Endothelial cell of umbilical vein (primary cell): Measurements from ENCODE around the gene C1orf146.

Source experiments
- EZH2 ChIP-seq: IDR thresholded peaks from 2 replicates; pipeline ENCODE4 v1.6.1; 2012; ENCODE audit warnings: borderline replicate concordance, low read depth, mild to moderate bottlenecking, moderate library complexity, low read length, inconsistent platforms; ENCODE audit not compliant: severe bottlenecking
- POLR2A ChIP-seq: IDR thresholded peaks from 2 replicates; pipeline ENCODE4 v1.6.1; 2012; ENCODE audit warnings: low read depth, mild to moderate bottlenecking, control low read depth, low read length
- POLR2AphosphoS5 ChIP-seq: IDR thresholded peaks from 2 replicates; pipeline ENCODE4 v1.6.1; 2012; ENCODE audit warnings: low read depth, mild to moderate bottlenecking, control low read depth, low read length, moderate library complexity; ENCODE audit not compliant: insufficient read depth
- TF ChIP-seq, protein P1 (sequence below), 2 donors: IDR thresholded peaks; 1 replicate in 1 of 2; 2 replicates in 1 of 2; pipeline ENCODE4 v1.5.1; 2011; ENCODE audit warnings: low read length in 2 of 2, mild to moderate bottlenecking in 2 of 2, moderate library complexity in 2 of 2, control low read depth in 1 of 2, inconsistent platforms in 1 of 2, low read depth in 1 of 2; ENCODE audit not compliant: insufficient read depth in 1 of 2; ENCODE audit errors: extremely low read depth in 1 of 2
- TF ChIP-seq, protein P2 (sequence below): IDR thresholded peaks from 2 replicates; pipeline ENCODE4 v1.6.1; 2011; ENCODE audit not compliant: insufficient read depth, insufficient read length

DNA sequence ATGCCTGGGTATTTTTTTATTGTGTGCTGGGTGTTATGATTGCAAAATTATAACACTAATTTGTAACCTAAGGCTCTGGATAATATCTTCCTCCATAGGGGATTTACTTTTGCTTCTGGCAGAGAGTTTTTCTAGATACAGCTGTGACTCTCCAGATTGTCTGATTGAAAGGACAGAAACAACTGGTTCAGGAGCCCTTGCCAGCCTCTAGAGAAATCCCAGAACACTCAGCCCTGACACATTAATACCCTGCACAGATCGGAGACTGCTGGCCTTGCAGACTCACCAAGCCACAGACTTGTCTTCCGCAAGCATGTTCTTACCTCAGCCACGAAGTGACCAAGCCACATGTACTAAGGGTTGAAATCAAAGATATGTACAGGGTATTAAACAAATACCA lies 10.7 kb downstream of the C1orf146 start:
- TF ChIP-seq POLR2AphosphoS5, result no peak
- TF ChIP-seq, protein P1, sequence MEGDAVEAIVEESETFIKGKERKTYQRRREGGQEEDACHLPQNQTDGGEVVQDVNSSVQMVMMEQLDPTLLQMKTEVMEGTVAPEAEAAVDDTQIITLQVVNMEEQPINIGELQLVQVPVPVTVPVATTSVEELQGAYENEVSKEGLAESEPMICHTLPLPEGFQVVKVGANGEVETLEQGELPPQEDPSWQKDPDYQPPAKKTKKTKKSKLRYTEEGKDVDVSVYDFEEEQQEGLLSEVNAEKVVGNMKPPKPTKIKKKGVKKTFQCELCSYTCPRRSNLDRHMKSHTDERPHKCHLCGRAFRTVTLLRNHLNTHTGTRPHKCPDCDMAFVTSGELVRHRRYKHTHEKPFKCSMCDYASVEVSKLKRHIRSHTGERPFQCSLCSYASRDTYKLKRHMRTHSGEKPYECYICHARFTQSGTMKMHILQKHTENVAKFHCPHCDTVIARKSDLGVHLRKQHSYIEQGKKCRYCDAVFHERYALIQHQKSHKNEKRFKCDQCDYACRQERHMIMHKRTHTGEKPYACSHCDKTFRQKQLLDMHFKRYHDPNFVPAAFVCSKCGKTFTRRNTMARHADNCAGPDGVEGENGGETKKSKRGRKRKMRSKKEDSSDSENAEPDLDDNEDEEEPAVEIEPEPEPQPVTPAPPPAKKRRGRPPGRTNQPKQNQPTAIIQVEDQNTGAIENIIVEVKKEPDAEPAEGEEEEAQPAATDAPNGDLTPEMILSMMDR (IDR thresholded peaks at IDR 0.05; ENCODE audit: extremely low read depth in 1 of 2, insufficient read depth in 1 of 2, low read depth in 1 of 2, low read length in 2 of 2), result no peak
- no peak for TF ChIP-seq POLR2A
- TF ChIP-seq, protein P2, sequence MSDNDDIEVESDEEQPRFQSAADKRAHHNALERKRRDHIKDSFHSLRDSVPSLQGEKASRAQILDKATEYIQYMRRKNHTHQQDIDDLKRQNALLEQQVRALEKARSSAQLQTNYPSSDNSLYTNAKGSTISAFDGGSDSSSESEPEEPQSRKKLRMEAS, result no peak
- TF ChIP-seq EZH2, result no peak
